GM18868 (cell line): ENCODE data around the gene NT5E.

Experiments used
- ATAC-seq: cut with Tn5 transposase; IDR thresholded peaks from one replicate; pipeline ENCODE4 v1.9.1; 2021; ENCODE audit warnings: mild to moderate bottlenecking, moderate library complexity; ENCODE audit not compliant: unreplicated experiment

NT5E gene

DNA sequence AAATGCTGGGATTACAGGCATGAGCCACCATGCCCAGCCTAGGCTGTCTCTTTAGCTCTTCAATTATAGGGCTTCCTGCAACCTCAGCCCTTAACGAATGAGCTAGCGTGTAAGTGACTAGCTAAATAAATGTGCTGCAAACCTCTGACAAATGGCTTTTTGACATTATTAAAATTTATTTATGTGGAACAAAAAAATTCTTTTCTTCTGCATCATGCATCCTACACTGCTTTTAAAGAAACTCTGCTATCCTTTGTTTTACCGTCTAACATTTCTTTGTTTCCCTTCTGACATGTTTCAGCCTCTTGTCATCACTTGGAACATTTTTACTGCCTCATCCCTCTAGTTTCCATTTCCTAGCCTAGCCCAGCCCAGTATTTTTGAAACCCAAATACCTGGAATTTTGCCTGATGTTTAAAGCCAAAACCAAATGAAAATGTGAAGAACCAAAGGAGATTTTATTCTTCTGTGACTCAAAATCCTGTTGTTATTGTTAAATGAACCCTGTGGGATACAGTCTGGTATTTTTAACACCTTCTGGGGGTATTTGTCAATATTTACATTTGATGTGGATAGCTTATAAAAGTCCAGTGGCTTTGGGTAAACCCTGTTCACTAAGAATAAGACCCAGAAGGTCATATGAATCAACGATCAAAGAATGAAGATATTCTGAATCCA, 9.5 kb downstream of the NT5E start:
- no peak for ATAC-seq

DNA sequence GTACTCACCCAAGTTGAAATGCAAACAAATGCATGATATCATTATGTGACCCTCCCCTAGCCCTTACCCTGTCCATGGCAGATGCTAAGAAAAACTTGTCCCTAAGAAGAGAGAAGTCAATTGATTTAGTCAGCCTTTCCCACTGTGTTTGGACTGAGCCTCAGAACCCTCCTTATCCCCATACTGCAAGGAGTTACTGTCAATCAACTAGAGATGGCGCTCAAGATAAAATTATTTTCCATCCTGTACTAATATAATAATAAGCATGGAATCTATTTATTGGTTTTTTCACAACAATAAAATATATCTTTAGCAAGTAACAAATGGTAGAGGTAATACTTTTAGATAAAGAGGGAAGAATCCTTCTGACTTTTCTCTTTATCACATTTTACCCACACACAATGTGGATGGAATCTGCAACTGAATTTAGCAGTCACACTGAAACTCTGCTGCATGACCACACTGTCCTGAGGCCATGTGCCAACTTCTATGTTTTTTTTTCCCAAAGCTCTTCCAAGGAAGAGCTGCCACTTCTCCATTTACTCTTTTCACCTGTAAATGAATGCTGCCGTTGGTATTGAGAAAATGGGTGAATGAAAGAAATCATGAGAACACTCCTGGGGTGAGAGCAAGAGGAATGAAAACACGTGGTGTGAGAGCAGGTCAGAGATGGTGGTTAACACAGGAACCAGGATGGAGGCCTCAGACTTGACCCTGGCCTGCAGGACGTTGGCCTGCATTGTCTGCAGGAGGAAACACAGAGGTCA, 10.5 kb downstream of the NT5E start:
- ATAC-seq: no peak

DNA sequence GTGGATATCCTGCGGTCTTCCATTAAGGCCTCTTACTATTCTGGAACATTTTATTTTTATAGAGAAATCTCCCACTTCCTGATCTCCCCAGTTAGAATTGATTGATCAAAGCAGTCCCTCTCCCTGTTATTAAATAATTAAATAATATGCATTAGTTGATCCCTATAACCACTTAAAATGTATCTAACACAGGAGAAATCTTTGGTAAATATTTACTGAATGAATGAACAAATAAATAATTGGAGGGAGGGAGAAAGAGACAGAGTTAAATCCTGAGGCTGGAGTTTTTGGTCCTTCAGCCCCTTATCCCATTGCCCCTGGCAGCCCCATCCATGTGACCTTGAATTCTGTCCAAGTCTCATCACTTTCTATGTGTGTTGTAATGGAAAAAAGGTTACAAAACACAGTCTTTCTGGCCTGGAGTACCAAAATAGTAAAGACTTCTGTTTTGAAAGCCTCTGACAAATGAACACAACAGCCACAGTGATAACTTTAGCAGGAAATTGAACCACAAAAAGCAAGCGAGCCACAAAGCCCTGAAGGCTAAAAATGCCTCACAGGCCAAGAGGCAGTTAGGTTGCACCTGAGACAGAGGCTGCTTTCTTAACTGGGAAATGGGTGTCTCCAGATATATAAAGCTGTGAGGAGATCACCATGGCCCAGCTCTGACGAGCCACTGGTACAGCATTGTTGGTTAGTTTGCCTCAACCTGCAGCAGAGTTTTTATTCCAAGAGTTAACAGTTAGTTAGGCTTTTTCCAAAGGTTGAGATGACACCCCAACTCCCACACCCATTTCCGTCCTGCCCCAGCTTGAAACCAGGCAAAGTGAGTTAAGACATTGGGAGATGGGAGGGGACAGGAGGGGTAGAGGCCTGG, 11.3 kb downstream of the NT5E start:
- ATAC-seq: peak; percentile 70

DNA sequence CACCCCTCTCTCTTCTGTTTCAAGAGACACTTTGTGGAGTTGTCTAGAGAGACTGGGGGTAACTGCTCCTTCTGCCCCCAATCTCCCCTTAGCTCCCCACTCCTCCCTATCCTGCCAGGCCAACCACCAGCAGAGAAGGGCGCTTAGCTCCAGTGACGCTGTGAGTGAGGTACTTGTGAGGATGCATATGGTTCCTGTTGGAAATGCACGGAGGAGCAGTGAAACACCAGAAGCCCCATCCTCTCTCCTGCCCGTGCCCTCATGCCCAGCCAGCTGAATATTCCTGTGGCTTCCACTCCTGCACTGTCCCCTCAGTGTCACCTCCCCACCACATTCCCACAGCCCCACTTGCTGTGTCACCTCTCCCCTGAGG, 11.9 kb downstream of the NT5E start:
- ATAC-seq: no peak

DNA sequence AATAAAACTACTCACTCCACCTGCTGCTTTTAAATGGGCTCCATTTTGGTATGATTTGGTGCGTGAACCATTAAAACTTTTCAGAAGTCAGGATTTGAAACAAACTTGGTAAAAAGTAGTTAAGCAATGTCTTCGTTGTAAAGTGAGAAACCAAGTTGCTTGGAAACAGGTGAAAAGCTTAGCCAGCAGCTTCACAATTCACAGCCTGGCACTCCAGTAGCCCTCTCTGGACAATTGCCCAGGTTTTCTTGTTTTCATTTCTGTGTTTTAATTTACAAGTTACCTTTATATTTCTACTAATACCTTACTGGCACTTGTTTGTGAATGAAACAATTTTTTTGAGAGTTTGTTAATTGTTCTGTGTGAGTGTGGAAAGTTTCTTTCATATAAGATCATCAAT, 12.8 kb downstream of the NT5E start:
- ATAC-seq: no peak

DNA sequence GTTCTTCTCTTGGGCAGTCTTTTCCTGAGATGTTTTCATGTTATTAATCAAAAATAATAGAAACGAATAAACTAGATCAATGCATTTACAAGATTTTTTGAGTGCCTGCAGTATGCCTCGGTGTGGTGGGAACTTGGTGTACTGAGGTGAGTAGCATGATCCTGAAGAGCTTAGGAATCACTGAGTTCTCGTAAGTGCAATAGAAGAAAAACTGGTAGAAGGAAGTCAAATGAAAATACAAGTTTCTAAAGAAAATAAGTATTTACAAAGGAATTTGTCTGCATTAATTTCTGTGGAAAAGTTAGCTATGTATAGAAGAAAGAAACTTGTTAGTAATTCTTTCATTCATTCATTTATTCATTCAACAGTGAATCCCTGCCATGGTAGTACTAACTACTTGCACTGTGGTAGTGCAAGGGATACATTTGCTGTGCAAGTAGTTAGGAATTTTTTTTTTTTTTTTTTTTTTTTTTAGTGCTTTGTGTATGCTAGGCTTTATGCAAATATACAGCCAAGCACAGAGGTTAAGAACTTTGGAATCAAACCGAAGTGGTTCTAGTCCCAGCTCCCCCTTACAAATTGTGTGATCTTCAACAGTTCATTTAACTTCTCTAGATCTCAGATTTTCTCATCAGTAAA, 13.9 kb downstream of the NT5E start:
- ATAC-seq: no peak

DNA sequence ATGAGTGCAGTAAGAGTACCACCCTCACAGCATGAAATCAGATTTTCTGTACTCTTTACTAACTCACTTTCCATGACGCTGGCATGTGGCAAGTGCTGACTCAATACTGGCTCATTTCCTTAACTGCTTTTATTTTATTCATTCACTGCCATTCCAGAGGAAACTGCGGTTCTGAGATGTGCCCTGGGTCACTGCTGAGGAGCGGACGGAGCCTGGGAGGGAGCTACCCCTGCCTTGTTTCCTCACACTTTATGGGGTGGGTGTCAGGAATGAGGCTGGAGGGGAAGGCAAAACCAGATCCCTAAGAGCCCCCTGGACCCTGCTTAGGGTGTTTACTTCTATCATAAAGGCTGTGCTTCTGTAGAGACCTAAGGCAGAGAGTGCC, 14.4 kb downstream of the NT5E start:
- ATAC-seq: no peak

DNA sequence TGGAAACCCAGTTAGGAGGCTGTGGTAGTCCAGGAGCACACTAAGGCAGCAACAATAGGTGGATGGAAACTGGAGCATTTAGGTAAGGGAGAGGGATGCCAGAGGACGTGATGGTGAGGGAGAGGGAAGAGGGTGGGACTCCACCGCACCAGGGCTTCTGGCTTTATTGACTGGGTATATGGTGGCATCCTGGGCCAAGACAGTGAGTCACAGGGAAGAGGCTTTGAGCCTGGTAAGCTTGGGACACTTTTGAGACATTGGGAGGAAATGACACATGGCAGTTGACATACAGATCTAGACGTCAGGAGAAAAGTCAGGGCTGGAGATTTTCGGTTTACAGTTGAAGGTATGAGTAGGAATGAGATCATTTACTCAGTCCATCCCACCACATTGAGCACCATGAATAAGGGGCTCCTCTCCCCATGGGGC, 14.9 kb downstream of the NT5E start:
- no peak for ATAC-seq

DNA sequence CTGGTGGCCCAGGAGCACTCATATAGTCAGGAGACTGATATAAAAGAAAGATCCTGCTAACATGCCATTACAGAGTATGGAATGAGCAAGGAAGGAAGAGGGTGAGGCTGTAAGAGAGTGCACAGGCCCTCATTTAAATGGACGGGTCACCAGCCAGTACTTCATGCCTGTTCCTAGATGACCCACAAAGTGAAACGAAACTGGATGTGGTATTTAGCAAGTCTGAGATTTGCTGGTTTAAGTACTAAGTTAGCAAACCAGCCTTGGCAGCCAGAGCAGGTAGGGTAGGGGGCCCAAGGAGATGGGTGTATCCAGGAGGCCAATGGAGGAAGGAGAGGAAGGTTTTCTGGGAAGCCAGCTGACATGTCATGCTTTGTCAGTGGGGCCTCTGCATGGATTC, 15.9 kb downstream of the NT5E start:
- ATAC-seq: peak; percentile 55

DNA sequence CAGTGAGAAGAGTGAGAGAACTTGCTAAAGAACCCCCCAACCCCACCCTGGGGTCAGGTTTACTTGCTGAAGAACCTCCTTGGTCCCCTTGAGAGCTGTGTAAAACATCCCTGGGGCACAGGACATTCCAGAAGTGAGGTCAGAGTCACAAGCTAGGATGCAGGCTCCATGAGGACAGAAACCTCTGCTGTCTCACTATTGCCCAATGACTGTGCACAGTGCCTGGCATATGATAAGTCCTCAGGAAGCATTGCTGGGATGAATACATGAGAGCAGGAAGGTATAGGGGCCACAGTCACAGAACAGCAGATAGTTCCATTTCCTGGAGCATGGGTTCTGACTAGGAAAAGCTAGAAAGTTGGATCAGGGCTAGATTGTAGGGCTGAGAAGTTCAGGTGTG, 18.4 kb downstream of the NT5E start:
- ATAC-seq: no peak

DNA sequence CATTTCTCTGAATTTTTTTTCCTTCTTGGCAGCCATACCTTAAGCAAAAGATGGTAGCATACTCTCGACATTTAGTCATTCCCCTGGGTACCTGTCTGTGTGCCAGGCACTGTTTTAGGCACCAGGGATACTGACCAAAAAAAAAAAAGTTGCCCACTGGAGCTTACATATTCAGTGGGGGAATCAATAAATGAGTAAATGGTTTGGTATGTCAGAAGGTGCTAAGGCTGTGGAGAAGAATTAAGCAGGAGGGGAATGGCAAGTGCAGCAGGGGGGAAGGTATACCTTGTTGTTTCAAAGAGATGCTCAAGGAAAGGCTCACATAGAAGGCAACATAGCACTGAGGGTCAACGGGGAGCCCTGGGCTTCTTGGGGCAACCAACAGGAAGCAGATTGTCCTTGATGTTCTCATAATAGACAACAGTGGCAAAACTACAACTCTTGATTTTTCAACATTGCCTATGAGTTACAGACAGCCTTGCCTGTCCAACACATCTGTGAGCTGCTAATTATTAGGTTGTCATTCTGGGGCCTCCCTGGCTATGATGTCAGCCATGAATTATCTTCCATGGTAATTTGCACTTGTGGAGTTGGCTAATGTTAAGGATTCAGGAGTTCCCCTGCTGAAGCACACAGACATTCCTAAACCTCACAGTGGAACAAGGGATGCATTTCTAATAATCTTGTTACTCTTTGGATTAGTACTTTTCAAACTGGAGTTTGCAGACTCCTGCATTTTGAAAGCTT, 19.6 kb downstream of the NT5E start:
- no peak for ATAC-seq

DNA sequence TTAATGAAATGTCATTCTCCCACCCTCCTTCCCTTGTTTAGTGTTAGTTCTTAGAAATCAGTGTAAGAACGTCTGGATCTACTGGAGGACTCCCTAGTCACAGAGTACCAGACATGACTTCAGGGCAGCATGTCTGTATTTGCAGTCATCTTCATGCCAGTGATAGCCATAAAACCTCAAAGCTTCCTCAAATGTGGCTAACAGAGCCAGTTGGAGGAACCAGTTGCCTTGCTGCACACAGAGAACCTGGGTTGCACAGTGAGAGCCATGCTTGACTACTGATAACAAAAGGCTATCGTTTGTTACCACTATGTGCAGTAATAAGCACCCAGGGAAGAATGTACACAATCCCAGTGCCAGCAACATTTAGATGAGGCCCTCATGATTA, 20.1 kb downstream of the NT5E start:
- ATAC-seq: no peak

DNA sequence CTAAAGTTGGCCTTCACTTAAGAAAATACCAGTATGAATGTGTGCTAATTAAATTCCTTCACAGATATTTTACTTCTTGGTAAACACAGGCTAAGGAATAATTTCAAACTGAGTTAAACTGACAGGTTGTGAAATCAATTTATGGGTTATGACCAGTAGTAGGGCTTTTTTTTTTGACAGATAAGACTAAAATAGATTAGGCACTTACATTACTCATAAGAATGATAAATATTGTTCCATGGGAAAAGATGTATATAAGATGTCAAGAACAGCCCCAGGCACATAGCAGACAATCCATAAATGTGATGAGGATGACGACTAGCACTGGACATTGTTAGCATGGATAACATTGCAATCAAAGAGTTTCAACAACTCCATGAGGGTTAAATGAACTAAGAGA, 22.9 kb downstream of the NT5E start:
- ATAC-seq: no peak

DNA sequence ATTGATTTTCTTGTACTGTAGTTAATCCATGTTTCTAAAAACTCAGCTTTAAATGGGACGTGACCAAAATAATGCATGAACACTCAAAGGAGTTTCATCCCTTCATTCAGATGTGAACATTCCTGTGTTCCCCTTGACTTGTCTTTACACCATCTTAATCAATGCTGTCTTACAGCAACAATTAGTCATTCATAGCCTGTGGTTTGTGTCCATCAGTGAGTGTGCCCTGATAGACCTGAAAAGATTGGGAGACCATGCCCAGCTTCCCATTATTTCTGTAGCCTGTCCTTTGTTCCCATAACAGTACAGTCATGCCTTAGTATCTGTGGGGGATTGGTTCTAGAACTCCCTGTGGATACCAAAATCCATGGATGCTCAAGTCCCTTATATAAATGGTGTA, 23.9 kb downstream of the NT5E start:
- no peak for ATAC-seq

DNA sequence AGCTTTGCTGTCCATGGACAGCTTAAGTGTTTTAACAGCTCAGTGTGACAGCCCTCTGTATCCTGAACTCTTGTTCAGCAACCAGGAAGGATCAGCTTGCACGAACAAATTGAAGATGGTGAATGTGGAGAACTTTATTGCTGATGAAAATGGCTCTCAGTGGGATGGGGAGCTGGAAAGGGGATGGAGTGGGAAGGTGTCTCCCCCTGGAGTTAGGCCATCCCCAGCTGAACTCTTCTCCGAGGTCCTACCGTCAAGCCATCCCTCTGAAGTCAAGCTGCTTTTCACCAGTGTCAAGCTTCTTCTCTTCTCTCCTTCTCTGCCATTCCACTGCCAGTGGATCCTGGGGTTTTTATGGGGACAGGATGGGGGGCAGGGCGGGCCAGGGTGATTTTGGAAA, 26.6 kb downstream of the NT5E start:
- no peak for ATAC-seq

DNA sequence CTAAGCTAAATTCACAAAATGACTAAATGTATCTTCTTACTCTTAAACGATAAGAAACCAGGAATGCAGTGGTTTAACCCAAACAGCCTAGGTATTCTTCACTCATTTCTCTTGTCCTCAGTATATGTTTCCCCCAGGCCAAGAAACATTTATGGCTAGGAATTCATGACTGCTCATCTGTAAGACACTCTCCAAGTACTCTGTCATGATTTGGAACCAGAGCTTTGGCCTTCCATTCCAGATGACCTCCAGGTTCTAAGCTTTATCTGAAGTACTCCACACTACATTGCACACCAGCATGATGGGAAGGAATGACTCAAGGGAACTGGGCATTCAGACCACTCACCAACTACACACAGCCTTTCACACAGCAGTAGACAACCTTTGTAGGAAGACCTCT, 29.3 kb downstream of the NT5E start:
- ATAC-seq: no peak

DNA sequence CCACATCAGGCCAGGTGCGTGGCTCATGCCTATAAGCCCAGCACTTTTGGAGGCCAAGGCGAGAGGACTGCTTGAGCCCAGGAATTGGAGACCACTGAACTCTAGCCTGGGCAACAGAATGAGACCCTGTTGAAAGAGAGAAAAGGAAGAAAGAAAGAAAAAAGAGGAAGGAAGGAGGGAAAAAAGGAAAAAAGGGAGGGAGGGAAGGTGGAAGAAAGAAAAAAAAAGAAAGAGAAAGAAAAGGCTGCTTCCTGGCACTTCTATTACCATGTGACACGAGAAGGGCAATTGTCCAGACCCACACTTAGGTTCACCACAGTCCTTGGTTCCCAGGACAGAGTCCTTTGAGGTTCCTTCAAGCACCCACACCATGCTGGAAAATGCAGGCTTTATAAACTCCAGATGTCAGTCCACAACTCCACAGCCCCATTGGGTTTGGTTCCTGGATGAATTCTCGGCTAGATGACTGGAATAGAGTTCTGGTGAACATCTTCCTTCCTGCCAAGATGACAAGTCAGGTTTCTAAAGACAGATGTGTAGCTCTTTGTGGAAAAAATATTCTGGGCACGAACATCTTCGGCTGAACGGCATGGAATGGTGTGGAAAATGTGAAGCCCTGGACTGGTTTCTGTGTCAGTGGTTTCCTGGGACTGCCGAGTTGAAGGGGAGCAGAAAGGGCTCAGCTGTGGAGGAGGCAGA, 32.5 kb downstream of the NT5E start:
- ATAC-seq: peak; percentile 6

DNA sequence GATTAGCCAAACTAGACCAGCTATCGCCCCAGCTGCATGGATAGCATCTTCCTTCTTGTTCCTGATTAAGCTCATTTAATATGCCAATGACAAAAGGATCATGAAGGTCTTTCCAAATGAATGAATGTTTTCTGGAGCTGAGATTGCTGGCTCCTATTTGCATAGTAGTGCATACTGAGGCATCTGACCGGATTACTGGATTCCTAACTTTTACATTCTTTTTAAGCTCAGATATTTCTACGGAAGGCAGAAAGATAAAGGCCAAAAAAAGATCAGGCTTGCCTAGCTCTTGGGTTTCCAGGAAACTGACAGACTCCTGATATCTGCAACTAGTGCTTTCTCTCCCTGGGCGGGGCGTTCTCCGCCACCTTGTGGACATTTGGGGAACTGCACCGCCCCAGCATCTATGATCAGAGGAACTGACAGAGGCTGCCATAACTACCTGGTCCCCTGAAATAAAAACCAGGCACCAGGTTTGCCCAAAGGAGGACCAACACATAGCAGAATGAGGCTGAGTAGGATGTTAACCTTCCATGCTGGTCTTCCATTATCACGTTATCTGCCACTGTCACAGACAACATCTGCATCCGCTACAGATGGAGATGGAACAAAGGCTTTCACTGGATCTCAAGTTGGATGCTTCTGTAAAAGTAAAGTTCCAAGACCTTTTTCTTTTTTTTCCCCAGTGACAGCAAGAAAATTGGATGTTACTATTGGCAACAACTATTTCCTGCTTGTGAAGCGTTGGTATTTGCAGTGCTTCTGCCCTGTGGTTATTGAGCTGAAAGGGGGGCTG, 33.2 kb downstream of the NT5E start:
- ATAC-seq: peak; percentile 95

DNA sequence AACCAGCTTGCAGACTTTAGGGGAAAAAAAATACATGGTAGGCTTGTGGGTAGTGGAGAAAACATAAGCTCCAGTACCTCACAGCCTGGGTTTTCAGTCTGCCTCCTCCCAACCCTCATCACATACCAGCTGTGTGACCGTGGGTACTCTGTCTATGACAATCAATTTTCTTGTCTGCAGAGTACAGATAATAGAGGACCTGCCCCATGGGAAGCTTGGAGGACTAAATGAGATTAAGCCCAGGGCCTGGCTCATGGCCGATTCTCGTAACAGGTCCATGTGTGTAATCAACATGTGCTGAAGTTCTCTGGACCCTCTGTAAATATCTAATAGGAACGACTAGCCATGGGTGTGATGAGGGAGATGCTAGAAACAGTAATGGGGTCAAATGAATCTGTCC, 34.0 kb downstream of the NT5E start:
- ATAC-seq: no peak
